ENCODE measurements around the gene SPATA6. TPM values are rescaled to one million over a fixed set of nuclear protein-coding genes. Genes with fewer than 3 reads are reported as not detected.

Gene SPATA6
- total and polyA plus RNA-seq, 2 experiments from 2014 or later, result 7.4 to 7.6 TPM

GRCh38 chr1:48430832-48431231 lies 41.2 kb downstream of the SPATA6 start:
- H3K27ac ChIP-seq, result no peak overlapping the region
- no peaks in the 10 kb centered on the region for H3K4me1 ChIP-seq (ENCODE audit: low read depth)
- no peaks in the 10 kb centered on the region for H3K9me3 ChIP-seq (ENCODE audit: low read depth)
- no peak for DNase-seq (ENCODE audit: low read depth in 1 of 2, low spot score in 1 of 2)
- TF ChIP-seq, protein P1, sequence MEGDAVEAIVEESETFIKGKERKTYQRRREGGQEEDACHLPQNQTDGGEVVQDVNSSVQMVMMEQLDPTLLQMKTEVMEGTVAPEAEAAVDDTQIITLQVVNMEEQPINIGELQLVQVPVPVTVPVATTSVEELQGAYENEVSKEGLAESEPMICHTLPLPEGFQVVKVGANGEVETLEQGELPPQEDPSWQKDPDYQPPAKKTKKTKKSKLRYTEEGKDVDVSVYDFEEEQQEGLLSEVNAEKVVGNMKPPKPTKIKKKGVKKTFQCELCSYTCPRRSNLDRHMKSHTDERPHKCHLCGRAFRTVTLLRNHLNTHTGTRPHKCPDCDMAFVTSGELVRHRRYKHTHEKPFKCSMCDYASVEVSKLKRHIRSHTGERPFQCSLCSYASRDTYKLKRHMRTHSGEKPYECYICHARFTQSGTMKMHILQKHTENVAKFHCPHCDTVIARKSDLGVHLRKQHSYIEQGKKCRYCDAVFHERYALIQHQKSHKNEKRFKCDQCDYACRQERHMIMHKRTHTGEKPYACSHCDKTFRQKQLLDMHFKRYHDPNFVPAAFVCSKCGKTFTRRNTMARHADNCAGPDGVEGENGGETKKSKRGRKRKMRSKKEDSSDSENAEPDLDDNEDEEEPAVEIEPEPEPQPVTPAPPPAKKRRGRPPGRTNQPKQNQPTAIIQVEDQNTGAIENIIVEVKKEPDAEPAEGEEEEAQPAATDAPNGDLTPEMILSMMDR (IDR thresholded peaks at IDR 0.05; ENCODE audit: low read depth, low read length), result no peak
- H3K36me3 ChIP-seq, result no peaks in the 10 kb centered on the region
- no peaks in the 10 kb centered on the region for H3K27me3 ChIP-seq
- H3K4me3 ChIP-seq, result no peak overlapping the region

DNA sequence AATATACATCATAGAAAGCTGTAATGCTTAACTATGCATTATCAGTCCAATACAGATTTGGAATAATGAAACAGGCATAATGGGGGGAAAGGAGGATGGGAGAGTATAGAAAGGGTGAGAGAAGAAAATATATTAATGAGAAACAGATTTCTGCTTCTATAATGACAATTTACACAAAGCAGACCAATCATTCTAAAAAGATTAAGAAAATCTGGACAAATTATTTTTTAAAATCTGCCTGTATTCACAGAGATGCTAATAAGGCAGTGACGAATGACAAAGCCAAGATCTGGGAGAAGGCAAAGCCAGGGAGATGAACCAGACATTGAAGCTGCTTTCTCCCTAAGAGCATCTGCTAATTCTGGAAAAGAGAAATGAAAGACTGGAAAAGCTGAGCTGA lies 50.0 kb downstream of the SPATA6 start:
- TF ChIP-seq, protein P1 (IDR thresholded peaks at IDR 0.05; ENCODE audit: low read depth, low read length), result no peak
- H3K27ac ChIP-seq, result no peak overlapping the region
- H3K36me3 ChIP-seq, result no peaks in the 10 kb centered on the region
- H3K4me3 ChIP-seq, result no peak overlapping the region
- H3K27me3 ChIP-seq, result no peaks in the 10 kb centered on the region
- no peaks in the 10 kb centered on the region for H3K4me1 ChIP-seq (ENCODE audit: low read depth)
- no peaks in the 10 kb centered on the region for H3K9me3 ChIP-seq (ENCODE audit: low read depth)
- DNase-seq (ENCODE audit: low read depth in 1 of 2, low spot score in 1 of 2), result no peak

GRCh38 chr1:48418742-48419141 lies 53.3 kb downstream of the SPATA6 start:
- peaks cover 11% of the 10 kb centered on the region for H3K4me1 ChIP-seq (ENCODE audit: low read depth)
- H3K27ac ChIP-seq, result no peak overlapping the region
- H3K36me3 ChIP-seq, result no peaks in the 10 kb centered on the region
- H3K9me3 ChIP-seq (ENCODE audit: low read depth), result no peaks in the 10 kb centered on the region
- TF ChIP-seq, protein P1 (IDR thresholded peaks at IDR 0.05; ENCODE audit: low read depth, low read length), result no peak
- DNase-seq (ENCODE audit: low read depth in 1 of 2, low spot score in 1 of 2), result no peak
- H3K27me3 ChIP-seq, result no peaks in the 10 kb centered on the region
- no peak overlapping the region for H3K4me3 ChIP-seq

DNA sequence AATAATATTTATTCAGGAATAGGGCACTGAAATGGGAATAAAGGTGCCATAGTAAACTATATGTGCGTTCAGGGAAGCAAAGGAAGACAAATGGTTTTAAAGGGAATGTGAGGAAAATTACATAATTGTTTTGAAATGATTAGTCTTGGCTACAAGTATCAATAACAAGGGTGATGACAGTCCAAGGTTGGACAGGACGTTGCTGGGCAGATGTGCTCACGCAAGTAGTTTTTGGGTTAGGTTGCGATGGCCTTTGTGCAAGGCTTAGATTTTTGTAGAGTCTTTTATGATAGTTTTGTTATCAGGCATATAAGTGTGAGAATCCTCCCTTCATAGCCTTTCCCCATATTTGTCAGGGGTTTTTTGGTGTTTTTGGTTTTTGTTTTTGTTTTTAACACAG lies 57.0 kb downstream of the SPATA6 start:
- H3K4me3 ChIP-seq, result no peak overlapping the region
- H3K9me3 ChIP-seq (ENCODE audit: low read depth), result no peaks in the 10 kb centered on the region
- TF ChIP-seq, protein P1 (IDR thresholded peaks at IDR 0.05; ENCODE audit: low read depth, low read length), result no peak
- DNase-seq (ENCODE audit: low read depth in 1 of 2, low spot score in 1 of 2), result no peak
- peaks cover 12% of the 10 kb centered on the region for H3K4me1 ChIP-seq (ENCODE audit: low read depth)
- no peaks in the 10 kb centered on the region for H3K36me3 ChIP-seq
- H3K27ac ChIP-seq, result no peak overlapping the region
- H3K27me3 ChIP-seq, result no peaks in the 10 kb centered on the region

DNA sequence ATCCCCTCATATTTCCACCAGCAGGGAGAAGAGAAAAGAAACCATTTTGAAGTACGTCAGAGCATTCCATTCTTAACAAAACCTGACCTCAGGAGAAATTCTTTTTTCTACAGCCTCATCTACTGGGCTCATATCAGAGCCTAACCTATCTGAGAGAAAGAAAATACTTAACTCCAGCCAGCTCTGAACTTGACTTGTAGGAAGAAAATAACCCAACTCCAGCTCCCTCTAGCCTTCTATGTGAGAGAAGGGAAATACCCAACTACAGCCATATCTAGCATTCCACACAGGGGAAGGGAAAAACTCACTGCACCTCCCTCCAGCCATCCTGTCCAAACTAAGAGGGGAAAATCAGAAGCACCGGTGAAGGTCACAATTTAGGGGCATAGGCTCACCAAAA lies 57.7 kb downstream of the SPATA6 start:
- Histone ChIP-seq H3K9me3 (ENCODE audit: low read depth) (no peaks in the 10 kb centered on the region), H3K27me3 (no peaks in the 10 kb centered on the region), H3K27ac (peak overlapping the region; percentile 59), H3K4me1 (ENCODE audit: low read depth) (peaks cover 12% of the 10 kb centered on the region), H3K4me3 (no peak overlapping the region), H3K36me3 (no peaks in the 10 kb centered on the region)
- TF ChIP-seq, protein P1 (IDR thresholded peaks at IDR 0.05; ENCODE audit: low read depth, low read length), result no peak
- peak; percentile 30 to 36 for DNase-seq (ENCODE audit: low read depth in 1 of 2, low spot score in 1 of 2)

DNA sequence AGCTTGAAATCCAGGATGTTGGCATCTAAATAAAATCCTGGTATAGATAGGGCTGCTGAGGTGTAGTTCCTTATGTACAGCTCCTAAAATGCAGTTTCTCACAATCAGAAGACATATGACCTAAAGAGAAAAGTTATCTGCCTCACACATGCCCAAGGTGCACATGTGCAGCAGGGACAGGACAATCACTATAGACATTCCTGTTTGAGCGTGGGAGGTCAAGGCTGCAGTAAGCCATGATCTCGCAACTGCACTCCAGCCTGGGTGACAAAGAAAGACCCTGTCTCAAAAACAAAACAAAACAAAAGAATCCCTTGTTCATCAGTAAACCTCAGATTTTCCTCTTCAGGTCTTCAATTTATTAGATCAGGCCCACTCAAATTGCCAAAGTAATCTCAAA lies 66.1 kb downstream of the SPATA6 start:
- Histone ChIP-seq H3K4me1 (ENCODE audit: low read depth) (no peaks in the 10 kb centered on the region), H3K36me3 (no peaks in the 10 kb centered on the region), H3K27me3 (no peaks in the 10 kb centered on the region), H3K27ac (no peak overlapping the region), H3K4me3 (no peak overlapping the region), H3K9me3 (ENCODE audit: low read depth) (no peaks in the 10 kb centered on the region)
- DNase-seq (ENCODE audit: low read depth in 1 of 2, low spot score in 1 of 2), result no peak
- TF ChIP-seq, protein P1 (IDR thresholded peaks at IDR 0.05; ENCODE audit: low read depth, low read length), result no peak

All from cardiac muscle cell (in vitro differentiated cells and primary cell).